H1 (cell line): ENCODE results near the gene CD300LB. TPM values are rescaled to one million over a fixed set of nuclear protein-coding genes. Genes with fewer than 3 reads are reported as not detected.

ENCODE experiments used
- ASH2L ChIP-seq: fragments of 200-600, 300-600 bp; sonication (generic); IDR thresholded peaks from one replicate; pipeline ENCODE4 v1.7.1; 2017; ENCODE audit warnings: low read length
- CHD7 ChIP-seq: fragments of 300-600 bp; sonication (generic); IDR thresholded peaks from 2 replicates; pipeline ENCODE4 v1.7.1; 2012; ENCODE audit warnings: low read length, moderate library complexity, mild to moderate bottlenecking, inconsistent platforms; ENCODE audit not compliant: insufficient replicate concordance
- HDAC6 ChIP-seq: IDR thresholded peaks from one replicate; pipeline ENCODE4 v1.7.1; 2012; ENCODE audit warnings: low read depth, mild to moderate bottlenecking, inconsistent platforms, low read length, moderate library complexity
- KDM1A ChIP-seq: fragments of 200-600, 300-600 bp; sonication (generic); IDR thresholded peaks from 2 replicates; pipeline ENCODE4 v1.7.1; 2016; ENCODE audit warnings: mild to moderate bottlenecking, low read length, borderline replicate concordance
- NRF1 ChIP-seq: IDR thresholded peaks from 2 replicates; pipeline ENCODE4 v1.6.1; 2011; ENCODE audit warnings: mild to moderate bottlenecking, low read depth, low read length, improper control_type of control experiment
- TEAD4 ChIP-seq: IDR thresholded peaks from 2 replicates; pipeline ENCODE4 v1.6.1; 2012; ENCODE audit warnings: low read depth, low read length, inconsistent platforms, mixed read lengths
- YY1 ChIP-seq: IDR thresholded peaks from 2 replicates; pipeline ENCODE4 v1.6.1; 2011; ENCODE audit warnings: low read depth, mild to moderate bottlenecking, low read length
- polyA plus RNA-seq, 7 experiments: library from polyadenylated mRNA; depleted of rRNA in 3 of 7; stranded (reverse) in 5 of 7; unstranded in 2 of 7; fragments of >200 nt in 5 of 7; fragments of 200-250 nt in 2 of 7; gene quantifications; 1 replicate in 5 of 7; 2 replicates in 1 of 7; 4 replicates in 1 of 7; pipeline versions ENCODE4 v1.2.1 to v1.2.3, GENCODE V29; 2011 to 2013; ENCODE audit warnings: missing spikeins in 2 of 7, mixed read lengths in 2 of 7
- total RNA-seq: library from RNA; stranded (reverse); fragmentation: NEBNext Ultra II Directional; extraction: Animal tissue kit (Norgen Biotek cat#: 25700); gene quantifications from 2 replicates; pipeline ENCODE4 v1.2.1, GENCODE V29; 2021

Gene CD300LB
- total and polyA plus RNA-seq, 2 of the 8 experiments (the other 6 are each of a cell fraction or from before 2014, with no cell fraction given): not detected

GRCh38 chr17:74527081-74527480 is 4.2 kb downstream of the CD300LB start (continued):
- TF ChIP-seq CHD7: no peak
- TF ChIP-seq ASH2L: no peak
- TF ChIP-seq NRF1: no peak
- no peak for TF ChIP-seq KDM1A
- no peak for TF ChIP-seq HDAC6
- no peak for TF ChIP-seq YY1
- TF ChIP-seq TEAD4: no peak
